22Rv1 (cell line): Measurements from ENCODE around the gene HLA-E.

Experiments
- ZFX ChIP-seq: fragments of 450-650 bp; IDR thresholded peaks from 2 replicates; pipeline ENCODE4 v1.6.1; 2017; ENCODE audit warnings: antibody characterized with exemption, borderline replicate concordance
- TF ChIP-seq, protein P1 (sequence below): fragments of 450-650 bp; IDR thresholded peaks from 2 replicates; pipeline ENCODE4 v1.5.1; 2017; ENCODE audit warnings: mild to moderate bottlenecking

DNA sequence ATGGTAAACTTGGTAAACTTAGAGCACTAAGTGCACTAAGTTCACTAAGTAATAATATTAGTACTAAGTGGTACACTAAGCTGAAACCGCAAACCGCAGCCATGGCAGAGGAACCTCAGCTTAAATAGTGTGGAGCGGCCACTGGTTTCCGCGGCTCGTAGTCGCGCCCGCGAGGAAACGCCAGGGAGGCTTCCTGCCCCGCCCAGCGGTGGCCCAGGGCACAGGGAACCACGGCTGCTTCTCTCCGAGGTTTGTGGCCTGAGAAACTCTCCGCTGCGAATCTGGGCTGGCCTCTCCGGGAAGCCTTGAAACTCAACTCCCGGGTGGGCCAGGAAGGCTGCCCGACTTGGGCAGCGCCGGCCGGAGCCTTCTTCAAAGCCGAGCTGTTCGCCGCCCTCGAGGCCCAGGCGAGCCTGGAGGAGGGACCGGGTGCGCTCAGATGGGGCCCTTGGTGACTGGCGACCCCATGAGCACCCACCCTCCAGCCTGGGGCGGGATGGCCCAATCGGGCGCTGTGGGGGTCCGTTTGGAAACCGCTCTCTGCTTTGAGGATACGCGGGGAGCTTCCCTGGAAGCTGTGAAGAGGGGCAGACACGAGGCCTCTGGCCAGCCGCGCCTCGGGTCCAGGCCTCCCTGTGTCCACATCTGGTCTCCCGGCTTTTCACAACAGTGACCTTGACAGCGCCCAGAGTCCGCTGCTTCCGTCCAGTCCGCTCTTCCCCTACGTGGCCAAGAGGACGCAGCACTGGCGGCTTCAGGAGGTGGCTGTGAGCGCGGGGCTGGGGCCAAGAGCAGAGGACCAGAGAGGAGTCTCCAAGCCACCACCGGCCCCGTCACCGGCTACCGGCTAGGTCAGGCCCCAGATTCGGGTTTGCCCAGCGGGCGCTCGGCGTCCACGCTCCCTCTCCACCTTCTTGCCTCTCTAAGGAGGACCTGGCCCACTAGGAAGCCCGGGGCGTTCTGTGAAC, 25.4 kb upstream of the HLA-E start:
- TF ChIP-seq, protein P1, sequence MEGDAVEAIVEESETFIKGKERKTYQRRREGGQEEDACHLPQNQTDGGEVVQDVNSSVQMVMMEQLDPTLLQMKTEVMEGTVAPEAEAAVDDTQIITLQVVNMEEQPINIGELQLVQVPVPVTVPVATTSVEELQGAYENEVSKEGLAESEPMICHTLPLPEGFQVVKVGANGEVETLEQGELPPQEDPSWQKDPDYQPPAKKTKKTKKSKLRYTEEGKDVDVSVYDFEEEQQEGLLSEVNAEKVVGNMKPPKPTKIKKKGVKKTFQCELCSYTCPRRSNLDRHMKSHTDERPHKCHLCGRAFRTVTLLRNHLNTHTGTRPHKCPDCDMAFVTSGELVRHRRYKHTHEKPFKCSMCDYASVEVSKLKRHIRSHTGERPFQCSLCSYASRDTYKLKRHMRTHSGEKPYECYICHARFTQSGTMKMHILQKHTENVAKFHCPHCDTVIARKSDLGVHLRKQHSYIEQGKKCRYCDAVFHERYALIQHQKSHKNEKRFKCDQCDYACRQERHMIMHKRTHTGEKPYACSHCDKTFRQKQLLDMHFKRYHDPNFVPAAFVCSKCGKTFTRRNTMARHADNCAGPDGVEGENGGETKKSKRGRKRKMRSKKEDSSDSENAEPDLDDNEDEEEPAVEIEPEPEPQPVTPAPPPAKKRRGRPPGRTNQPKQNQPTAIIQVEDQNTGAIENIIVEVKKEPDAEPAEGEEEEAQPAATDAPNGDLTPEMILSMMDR = no peak
- no peak for TF ChIP-seq ZFX
